ENCODE measurements around the gene SH3RF3. TPM values are rescaled to one million over a fixed set of nuclear protein-coding genes. Genes with fewer than 3 reads are reported as not detected.

The SH3RF3 gene
- total RNA-seq, 4 donors from 2014 or later = 2.4 to 5.5 (median 2.9) TPM

DNA sequence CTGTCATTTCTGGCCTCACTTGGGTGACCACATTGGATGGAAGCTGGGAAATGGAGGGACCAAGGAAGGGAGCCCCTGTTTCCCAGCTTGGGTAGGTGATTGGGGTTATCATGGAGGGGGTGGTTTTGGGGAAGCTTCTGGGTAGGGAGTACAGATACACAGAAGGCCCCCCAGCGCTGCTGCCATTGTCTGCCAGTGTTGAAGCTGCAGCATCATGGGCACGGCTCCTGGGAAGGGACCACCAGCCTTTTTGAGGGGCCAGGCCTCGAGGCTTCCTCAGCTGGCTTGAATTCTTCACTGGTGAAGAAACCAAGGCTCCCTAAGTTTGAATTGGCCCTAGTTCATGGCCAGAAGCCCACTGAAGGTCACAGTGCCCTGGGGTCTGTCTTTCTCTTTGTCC, 25.2 kb downstream of the SH3RF3 start:
- Histone ChIP-seq H3K27ac (no peak overlapping the region), H3K4me1 (peaks cover 0 to 14% (median 2%) of the 10 kb centered on the region in 3 donors), H3K36me3 (no peaks in the 10 kb centered on the region), H3K27me3 (peaks cover 0 to 26% (median 0%) of the 10 kb centered on the region in 4 donors), H3K4me3 (no peak overlapping the region), H3K9me3 (no peaks in the 10 kb centered on the region)
- TF ChIP-seq POLR2A (IDR thresholded peaks at IDR 0.05) (no peak), CTCF (IDR thresholded peaks at IDR 0.05) (no peak)
- intact Hi-C loops (cut with DNase I) = no loop called here
- DNase-seq = no peak
- WGBS, 2 donors = no CpG with 5 or more reads among the region's 3 CpGs

GRCh38 chr2:109155553-109156451, 26.8 kb downstream of the SH3RF3 start:
- no peak overlapping the region for H3K4me3 ChIP-seq
- no peak for DNase-seq
- peaks cover 0 to 17% (median 2%) of the 10 kb centered on the region in 3 donors for H3K4me1 ChIP-seq
- H3K27me3 ChIP-seq = peaks cover 0 to 26% (median 0%) of the 10 kb centered on the region in 4 donors
- 68 to 72% methylated on average over 11 of the region's 11 CpGs for WGBS, 2 donors
- no peaks in the 10 kb centered on the region for H3K9me3 ChIP-seq
- no peak overlapping the region for H3K27ac ChIP-seq
- no peaks in the 10 kb centered on the region for H3K36me3 ChIP-seq
- intact Hi-C loops (cut with DNase I) = no loop called here
- TF ChIP-seq CTCF (IDR thresholded peaks at IDR 0.05) = no peak
- no peak for TF ChIP-seq POLR2A (IDR thresholded peaks at IDR 0.05)

- no peaks in the 10 kb centered on the region for H3K36me3 ChIP-seq
- TF ChIP-seq CTCF (IDR thresholded peaks at IDR 0.05) (no peak), POLR2A (IDR thresholded peaks at IDR 0.05) (no peak)
- H3K9me3 ChIP-seq = no peaks in the 10 kb centered on the region
- peaks cover 0 to 15% (median 2%) of the 10 kb centered on the region in 3 donors for H3K4me1 ChIP-seq
- 85 to 89% methylated on average over 3 to 5 of the region's 5 CpGs for WGBS, 2 donors
- H3K27ac ChIP-seq = no peak overlapping the region
- DNase-seq = no peak
- no peak overlapping the region for H3K4me3 ChIP-seq
- intact Hi-C loops (cut with DNase I) = no loop called here
- peaks cover 0 to 26% (median 0%) of the 10 kb centered on the region in 4 donors for H3K27me3 ChIP-seq
These were observed 28.6 kb downstream of the SH3RF3 start for GRCh38 chr2:109157563-109158105.

DNA sequence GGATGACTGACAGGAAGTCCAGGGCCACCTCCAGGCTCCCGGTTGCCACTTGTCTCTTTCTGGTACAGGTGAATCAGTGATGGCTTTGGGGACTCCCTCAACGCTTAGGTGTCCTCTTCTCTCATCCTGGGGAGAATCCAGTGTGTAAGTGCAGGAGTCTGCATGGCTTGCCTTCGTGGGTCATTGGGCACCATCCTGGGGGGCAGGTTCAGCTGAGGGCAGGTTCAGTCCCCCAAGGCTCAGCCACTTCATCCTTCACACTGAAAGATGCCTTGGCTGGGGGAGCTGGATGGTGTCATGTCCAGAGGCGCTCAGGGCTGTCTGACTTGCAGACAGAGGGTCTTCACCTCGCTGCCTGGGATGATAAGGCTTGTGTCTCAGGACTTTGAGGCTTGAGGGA, 29.2 kb downstream of the SH3RF3 start:
- no peak for DNase-seq
- peaks cover 0 to 26% (median 0%) of the 10 kb centered on the region in 4 donors for H3K27me3 ChIP-seq
- intact Hi-C loops (cut with DNase I) = no loop called here
- no peaks in the 10 kb centered on the region for H3K9me3 ChIP-seq
- TF ChIP-seq CTCF (IDR thresholded peaks at IDR 0.05) (no peak), POLR2A (IDR thresholded peaks at IDR 0.05) (no peak)
- no peak overlapping the region for H3K27ac ChIP-seq
- peaks cover 0 to 15% (median 2%) of the 10 kb centered on the region in 3 donors for H3K4me1 ChIP-seq
- 82 to 92% methylated on average over 2 of the region's 5 CpGs for WGBS, 2 donors
- no peaks in the 10 kb centered on the region for H3K36me3 ChIP-seq
- no peak overlapping the region for H3K4me3 ChIP-seq

DNA sequence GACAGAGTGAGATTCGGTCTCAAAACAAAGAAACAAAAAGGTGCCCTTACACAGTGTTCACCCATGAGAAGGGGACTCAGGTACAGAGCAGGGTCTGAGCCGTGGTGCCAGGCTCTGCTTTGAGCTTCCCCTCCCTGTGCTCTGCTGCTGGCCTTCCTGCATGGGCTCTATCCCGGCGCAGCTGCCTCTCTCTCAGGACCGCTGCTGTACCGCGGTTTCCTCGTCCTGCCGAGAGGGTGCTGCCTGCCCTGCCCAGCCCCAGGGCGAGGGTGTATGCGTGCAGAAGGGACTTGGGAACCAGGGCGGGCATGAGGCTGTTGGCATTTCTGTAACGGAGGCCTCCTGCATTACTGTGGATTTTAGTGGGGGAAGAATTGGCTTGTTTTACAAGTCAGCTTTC, 30.1 kb downstream of the SH3RF3 start:
- TF ChIP-seq CTCF (IDR thresholded peaks at IDR 0.05) (no peak), POLR2A (IDR thresholded peaks at IDR 0.05) (no peak)
- Histone ChIP-seq H3K9me3 (no peaks in the 10 kb centered on the region), H3K27ac (no peak overlapping the region), H3K4me3 (no peak overlapping the region), H3K4me1 (peaks cover 0 to 20% (median 6%) of the 10 kb centered on the region in 3 donors), H3K27me3 (peaks cover 0 to 26% (median 0%) of the 10 kb centered on the region in 4 donors), H3K36me3 (no peaks in the 10 kb centered on the region)
- WGBS, 2 donors = 65 to 97% methylated on average over 2 to 3 of the region's 13 CpGs
- no peak for DNase-seq
- intact Hi-C loops (cut with DNase I) = no loop called here
